GM12874 (cell line): ENCODE measurements around the gene SLC44A1.

Source experiments
- TF ChIP-seq, protein P1 (sequence below): IDR thresholded peaks from 2 replicates; pipeline ENCODE4 v1.5.1; 2011; ENCODE audit warnings: low read depth, mild to moderate bottlenecking, control low read depth, low read length, moderate library complexity; ENCODE audit not compliant: insufficient read depth

SLC44A1 gene

DNA sequence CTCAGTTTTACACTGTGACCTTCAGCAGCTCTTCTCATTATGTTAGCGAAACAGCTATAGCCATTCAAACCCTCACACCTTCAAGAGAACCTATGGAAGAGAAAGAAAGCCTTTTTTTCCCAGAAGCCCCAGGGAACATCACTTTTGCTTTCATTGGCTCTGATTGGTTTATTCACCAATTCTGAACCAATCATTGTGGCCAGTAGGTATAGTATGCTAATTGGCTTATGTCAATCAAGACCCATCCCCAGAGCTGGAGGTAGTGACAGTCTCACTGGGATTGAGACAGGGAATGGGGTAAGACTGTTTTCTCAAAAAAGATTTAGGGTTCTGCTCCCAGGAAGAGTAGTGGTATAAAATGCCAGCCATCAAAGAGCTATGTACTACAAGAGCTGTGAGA lies 129.3 kb downstream of the SLC44A1 start:
- TF ChIP-seq, protein P1, sequence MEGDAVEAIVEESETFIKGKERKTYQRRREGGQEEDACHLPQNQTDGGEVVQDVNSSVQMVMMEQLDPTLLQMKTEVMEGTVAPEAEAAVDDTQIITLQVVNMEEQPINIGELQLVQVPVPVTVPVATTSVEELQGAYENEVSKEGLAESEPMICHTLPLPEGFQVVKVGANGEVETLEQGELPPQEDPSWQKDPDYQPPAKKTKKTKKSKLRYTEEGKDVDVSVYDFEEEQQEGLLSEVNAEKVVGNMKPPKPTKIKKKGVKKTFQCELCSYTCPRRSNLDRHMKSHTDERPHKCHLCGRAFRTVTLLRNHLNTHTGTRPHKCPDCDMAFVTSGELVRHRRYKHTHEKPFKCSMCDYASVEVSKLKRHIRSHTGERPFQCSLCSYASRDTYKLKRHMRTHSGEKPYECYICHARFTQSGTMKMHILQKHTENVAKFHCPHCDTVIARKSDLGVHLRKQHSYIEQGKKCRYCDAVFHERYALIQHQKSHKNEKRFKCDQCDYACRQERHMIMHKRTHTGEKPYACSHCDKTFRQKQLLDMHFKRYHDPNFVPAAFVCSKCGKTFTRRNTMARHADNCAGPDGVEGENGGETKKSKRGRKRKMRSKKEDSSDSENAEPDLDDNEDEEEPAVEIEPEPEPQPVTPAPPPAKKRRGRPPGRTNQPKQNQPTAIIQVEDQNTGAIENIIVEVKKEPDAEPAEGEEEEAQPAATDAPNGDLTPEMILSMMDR: no peak

DNA sequence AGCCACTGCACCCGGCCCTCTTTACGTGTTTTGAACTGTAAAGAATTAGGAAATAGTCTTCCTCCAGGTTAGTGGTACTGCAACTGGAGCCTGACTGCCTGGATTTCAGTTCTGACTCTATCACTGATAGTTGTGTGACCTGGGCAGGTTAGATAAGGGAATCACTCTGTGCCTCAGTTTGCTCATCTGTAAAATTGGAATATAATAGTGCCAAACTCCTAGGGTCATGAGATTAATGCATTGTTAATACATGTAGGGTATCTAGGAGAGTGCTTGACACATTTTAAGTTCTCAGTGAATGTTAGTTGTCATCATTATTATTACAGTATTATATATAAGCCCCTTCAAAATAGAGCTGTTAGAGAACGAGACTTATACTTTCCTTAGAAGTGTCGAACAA lies 130.9 kb downstream of the SLC44A1 start:
- TF ChIP-seq, protein P1: no peak

DNA sequence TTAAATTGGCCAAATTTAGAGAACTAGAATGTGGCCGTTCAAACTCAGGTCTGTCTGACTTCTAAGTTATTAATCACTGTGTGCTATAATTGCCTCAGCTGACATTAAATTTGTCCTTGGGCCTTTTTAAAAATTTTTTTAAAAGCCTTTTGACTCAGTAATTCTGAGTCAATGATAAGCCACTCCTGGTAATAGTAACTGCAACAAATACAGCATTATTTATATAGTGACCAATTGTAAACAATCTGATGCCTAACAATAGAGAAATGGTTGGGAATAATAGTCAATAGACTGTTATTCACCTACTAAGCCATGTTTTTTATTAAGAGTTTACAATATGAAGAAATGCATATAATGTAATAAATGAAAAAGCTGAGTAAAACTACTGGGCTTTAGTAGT lies 132.4 kb downstream of the SLC44A1 start:
- TF ChIP-seq, protein P1: no peak

DNA sequence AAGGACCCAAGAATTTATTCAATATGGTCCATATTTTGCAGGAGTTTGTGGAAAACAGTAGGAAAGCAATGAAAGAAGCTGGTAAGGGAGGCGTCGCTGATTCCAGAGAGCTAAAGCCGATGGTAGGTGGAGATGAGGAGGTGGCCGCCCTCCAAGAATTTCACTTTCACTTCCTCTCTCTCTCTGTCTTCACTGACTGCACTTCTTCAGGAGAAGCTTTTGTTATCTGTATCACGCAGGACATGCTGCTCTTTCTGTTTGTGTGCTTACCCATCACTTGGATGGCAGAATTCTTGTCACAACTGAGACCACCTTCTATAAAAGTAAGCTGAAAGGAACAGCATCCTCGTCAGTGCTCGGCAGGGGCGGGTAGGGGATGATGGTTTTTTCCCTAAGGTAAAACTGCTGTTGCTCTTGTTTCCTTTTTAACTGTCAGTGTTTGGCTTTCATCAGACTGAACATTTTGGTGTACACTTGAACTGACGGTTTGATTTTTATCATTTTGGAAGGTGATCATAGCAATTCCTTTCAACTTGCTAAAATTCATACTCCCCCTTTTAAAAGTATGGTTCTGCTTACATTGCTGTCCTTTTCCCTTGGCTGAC lies 141.0 kb downstream of the SLC44A1 start:
- TF ChIP-seq, protein P1: no peak

DNA sequence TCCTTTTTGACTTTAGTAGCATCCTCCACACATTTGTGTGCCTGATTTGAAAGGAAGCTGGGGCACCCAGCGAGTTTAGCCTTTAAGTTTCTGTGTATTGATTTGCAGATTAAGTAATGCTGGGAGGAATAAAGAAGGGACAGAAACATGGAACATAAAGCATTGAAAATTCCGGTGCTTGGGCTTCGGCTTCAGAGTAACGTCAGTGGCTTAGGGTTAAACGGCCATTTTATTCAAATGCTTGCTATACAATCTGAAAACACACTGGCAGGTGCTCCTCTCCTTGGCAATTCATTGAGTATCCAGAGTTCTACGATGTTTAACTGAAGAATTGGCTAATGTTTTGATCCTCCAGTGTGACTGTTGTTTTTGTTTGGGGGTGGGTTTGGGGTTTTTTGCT lies 145.3 kb downstream of the SLC44A1 start:
- TF ChIP-seq, protein P1: no peak

DNA sequence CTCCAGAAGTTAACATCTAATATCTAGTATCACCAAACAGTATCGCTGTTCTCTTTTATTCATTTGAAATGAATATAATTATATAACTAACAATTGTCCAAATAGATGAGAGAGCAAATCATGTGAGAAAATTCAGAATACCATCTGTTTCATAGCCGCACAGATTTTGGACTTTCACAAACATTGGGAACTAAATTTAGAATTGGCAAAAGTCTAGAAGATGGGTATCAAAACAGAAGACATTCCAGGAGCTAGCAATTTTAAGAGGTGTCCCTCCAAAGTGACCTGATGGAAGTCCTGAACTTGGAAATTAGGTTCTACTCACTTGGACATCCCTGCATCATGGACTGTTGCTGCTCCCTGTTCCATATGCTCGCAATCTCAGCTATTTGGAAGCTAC lies 146.4 kb downstream of the SLC44A1 start:
- TF ChIP-seq, protein P1: no peak

DNA sequence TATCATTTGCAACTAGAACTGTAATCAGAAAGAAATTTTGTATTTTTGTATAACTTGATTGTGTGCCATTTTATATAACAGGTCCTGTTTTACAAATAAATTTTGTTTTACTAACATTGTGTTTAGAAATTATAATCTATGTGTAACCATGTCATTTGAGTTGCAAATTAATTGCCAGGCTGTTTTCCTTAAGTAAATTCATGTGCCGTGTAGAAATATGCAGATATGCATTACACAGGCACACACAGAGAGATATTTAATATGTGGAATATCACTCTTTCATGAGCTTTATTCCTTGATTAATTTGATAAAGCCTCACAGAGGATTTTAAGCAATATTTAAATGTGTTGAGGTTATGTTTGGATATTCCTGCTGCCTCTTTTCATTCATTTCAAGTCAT lies 146.8 kb downstream of the SLC44A1 start:
- TF ChIP-seq, protein P1: no peak
